Breast epithelium (tissue), 3 donors: ENCODE data around the gene CERKL.

Experiments used
- POLR2A ChIP-seq: fragments of 450-650 bp; IDR thresholded peaks from one replicate; pipeline ENCODE4 v1.6.1; 2016; ENCODE audit warnings: antibody characterized with exemption, mild to moderate bottlenecking, moderate library complexity
- POLR2AphosphoS5 ChIP-seq, 3 donors: sonication (generic); formaldehyde crosslinking; IDR thresholded peaks; one replicate each; pipeline ENCODE4 v1.6.1; 2017; ENCODE audit warnings: antibody characterized with exemption in 3 of 3
- TF ChIP-seq, protein P1 (sequence below), 3 donors: fragments of 450-650 bp; IDR thresholded peaks; one replicate each; pipeline ENCODE4 v1.5.1; 2016 to 2017; ENCODE audit warnings: antibody characterized with exemption in 3 of 3, mild to moderate bottlenecking in 3 of 3, moderate library complexity in 3 of 3

- TF ChIP-seq, protein P1, sequence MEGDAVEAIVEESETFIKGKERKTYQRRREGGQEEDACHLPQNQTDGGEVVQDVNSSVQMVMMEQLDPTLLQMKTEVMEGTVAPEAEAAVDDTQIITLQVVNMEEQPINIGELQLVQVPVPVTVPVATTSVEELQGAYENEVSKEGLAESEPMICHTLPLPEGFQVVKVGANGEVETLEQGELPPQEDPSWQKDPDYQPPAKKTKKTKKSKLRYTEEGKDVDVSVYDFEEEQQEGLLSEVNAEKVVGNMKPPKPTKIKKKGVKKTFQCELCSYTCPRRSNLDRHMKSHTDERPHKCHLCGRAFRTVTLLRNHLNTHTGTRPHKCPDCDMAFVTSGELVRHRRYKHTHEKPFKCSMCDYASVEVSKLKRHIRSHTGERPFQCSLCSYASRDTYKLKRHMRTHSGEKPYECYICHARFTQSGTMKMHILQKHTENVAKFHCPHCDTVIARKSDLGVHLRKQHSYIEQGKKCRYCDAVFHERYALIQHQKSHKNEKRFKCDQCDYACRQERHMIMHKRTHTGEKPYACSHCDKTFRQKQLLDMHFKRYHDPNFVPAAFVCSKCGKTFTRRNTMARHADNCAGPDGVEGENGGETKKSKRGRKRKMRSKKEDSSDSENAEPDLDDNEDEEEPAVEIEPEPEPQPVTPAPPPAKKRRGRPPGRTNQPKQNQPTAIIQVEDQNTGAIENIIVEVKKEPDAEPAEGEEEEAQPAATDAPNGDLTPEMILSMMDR (IDR thresholded peaks at IDR 0.05): no peak
- TF ChIP-seq POLR2A (no peak), POLR2AphosphoS5 (IDR thresholded peaks at IDR 0.05) (no peak)
These were observed at the start of gene CERKL for GRCh38 chr2:181656450-181657291.
